Measurements from ENCODE around the gene MYO10. TPM values are rescaled to one million over a fixed set of nuclear protein-coding genes. Genes with fewer than 3 reads are reported as not detected.

The MYO10 gene
- total and polyA plus RNA-seq, 2 of the 8 experiments (the other 6 are each of a cell fraction or from before 2014, with no cell fraction given) = 21.5 to 107 TPM

DNA sequence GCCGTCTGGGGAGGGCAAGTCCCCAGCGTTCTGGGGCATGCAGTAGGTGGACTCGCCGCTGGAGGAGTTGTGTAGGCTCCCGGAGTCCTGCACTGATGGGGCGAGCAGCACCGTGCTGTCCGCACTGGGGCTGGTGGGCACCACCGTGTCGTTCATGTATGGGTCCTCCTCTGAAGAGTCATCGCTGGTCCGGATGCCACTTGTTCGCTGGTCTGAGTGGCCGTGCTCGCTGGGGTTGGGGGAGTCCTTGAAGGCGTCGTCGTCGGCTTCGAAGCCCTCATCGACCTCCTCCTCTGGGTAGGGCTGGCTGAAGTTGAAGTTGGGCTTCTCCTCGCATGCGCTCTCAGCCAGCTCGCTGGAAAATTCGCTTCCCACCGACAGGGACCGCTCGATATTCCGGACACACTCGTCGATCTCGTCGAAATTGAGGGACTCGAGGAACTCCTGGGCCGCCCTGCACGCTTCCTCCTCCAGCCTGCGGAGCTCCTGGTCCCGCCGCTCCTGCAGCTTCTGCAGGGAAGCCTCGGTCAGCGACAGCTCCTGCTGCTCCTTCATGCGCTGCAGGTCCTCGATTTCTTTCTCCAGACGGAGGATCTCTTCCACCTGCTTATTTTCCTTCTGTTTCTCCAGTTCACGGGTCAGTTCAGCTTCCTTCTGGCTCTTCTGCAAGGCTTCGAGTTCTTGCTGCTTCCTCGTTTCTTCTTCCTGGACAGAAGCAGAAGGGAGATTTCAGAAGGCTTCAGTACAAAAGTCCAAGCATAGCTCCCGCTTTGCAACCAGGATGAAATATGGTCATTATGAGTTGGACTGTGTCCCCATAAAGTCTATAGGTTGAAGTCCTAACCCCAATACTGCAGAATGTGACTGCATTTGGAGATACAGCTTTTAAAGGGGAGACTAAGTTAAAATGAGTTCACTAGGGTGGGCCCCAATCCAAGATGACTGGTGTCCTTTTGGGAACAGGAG, 234.7 kb downstream of the MYO10 start (continued):
- TF ChIP-seq, protein P1, sequence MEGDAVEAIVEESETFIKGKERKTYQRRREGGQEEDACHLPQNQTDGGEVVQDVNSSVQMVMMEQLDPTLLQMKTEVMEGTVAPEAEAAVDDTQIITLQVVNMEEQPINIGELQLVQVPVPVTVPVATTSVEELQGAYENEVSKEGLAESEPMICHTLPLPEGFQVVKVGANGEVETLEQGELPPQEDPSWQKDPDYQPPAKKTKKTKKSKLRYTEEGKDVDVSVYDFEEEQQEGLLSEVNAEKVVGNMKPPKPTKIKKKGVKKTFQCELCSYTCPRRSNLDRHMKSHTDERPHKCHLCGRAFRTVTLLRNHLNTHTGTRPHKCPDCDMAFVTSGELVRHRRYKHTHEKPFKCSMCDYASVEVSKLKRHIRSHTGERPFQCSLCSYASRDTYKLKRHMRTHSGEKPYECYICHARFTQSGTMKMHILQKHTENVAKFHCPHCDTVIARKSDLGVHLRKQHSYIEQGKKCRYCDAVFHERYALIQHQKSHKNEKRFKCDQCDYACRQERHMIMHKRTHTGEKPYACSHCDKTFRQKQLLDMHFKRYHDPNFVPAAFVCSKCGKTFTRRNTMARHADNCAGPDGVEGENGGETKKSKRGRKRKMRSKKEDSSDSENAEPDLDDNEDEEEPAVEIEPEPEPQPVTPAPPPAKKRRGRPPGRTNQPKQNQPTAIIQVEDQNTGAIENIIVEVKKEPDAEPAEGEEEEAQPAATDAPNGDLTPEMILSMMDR (IDR thresholded peaks at IDR 0.05; ENCODE audit: control extremely low read depth in 1 of 3, insufficient read depth in 1 of 3, low read depth in 1 of 3, low read length in 3 of 3) = no peak
